Skeletal muscle cell (primary cell): ENCODE data around the gene DDX17.

ENCODE experiments used
- DNase-seq: peaks from one replicate; pipeline ENCODE4 v3.0.0-alpha.2; 2010; ENCODE audit warnings: low read depth
- H3K4me3 ChIP-seq: 2 replicates; pipeline ENCODE4 v1.5.1; 2011; ENCODE audit warnings: low read depth, mild to moderate bottlenecking, control low read depth, low read length, moderate library complexity

The DDX17 gene

DNA sequence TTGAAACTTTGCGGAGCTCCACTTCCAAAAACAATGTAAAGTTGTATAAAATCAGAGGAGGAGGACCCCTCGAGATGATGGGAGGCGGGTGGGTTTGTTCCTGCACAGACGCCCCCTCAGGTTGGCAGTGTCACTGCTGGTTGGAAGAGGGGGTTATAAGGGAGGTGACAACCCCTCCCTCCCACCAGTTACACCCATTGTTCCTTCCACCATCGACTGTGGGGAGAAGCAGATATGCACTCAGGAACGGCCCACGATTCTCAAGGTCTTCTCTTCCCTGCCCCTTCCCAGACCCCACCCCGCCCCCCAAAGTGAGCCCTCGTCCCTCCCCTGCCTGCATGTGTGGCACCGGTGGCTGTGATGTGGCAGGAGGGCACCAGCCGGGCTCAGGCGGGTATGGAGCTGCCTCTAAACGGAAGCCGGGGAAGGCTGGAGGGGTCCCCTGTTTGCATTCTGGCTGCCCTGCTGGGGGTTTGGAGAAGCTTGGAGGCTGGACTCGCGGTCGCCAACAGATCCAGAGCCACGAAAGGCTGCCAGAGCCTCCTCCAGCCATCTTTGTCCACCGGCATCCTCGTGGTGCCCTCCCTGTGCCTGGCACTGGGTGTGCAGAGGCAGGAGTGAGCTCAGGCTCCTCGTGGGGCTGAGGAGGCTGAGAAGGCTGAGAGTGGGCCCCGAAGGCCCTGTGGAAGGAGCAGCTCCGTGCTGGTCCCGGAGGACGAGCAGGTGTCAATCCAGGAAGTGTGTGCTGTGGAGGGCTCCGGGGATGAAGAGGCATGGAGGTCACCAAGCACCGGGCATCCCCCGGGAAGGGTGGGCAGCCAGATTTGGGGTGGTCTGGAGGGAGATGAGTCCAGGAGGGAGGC is 37.4 kb downstream of the DDX17 start:
- H3K4me3 ChIP-seq: peak overlapping the region; percentile 96

DNA sequence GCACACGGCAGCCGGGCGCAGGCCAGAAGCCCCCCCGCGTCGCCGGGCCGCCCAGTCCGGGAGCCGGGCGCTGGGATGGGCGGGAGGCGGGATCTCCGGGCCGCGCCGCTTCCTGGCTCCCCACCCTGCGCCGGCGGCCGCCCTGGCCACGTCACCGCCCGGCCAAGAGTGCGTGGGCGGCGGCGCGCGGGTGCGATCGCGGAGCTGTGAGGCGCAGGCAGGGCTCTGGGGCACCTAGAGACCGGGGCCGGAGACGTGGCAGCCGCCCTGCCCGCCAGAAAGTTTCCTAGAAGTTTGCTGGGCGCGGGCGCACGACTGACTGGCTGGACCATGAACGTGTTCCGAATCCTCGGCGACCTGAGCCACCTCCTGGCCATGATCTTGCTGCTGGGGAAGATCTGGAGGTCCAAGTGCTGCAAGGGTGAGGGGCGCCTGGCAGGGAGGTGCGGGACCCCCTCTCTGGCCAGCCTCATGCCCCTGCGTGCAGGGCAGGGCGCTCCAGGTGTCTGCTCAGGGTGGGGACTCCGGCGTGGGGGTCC is 38.1 kb downstream of the DDX17 start, which contains the start of gene KDELR3:
TSS of gene KDELR3 (plus strand) at position 193 of the 539 bp plus-strand sequence. CDS start at position 331, 138 bp downstream.
- DNase-seq: peak; percentile 40
- H3K4me3 ChIP-seq: peak within 1 kb of the TSS; percentile 96

More for the DNA sequence above, 37.4 kb downstream of the DDX17 start:
- DNase-seq: no peak

DNA sequence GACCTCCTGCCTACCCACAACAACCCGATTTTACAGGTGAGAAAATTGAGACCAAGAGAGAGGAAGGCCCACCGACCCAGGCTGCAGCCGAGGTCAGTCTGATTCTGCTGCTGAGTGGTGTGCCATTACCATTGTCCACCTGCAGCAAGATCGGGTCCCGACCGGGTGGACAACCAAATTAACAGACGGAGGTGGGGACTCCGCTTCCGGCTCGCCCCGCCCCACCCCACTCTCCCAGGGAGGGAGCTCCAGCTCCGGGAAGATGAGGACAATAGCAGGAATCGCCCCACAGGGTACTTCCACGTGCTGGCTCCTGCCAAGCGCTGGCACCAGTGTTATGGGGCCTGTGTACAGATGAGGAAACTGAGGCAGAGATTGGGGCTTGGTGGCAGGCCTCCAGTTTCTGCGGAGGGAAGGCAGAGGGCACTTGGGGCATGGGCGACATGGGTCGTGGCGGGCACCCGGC is 38.6 kb downstream of the DDX17 start:
- DNase-seq: no peak
- peak overlapping the region; percentile 96 for H3K4me3 ChIP-seq

DNA sequence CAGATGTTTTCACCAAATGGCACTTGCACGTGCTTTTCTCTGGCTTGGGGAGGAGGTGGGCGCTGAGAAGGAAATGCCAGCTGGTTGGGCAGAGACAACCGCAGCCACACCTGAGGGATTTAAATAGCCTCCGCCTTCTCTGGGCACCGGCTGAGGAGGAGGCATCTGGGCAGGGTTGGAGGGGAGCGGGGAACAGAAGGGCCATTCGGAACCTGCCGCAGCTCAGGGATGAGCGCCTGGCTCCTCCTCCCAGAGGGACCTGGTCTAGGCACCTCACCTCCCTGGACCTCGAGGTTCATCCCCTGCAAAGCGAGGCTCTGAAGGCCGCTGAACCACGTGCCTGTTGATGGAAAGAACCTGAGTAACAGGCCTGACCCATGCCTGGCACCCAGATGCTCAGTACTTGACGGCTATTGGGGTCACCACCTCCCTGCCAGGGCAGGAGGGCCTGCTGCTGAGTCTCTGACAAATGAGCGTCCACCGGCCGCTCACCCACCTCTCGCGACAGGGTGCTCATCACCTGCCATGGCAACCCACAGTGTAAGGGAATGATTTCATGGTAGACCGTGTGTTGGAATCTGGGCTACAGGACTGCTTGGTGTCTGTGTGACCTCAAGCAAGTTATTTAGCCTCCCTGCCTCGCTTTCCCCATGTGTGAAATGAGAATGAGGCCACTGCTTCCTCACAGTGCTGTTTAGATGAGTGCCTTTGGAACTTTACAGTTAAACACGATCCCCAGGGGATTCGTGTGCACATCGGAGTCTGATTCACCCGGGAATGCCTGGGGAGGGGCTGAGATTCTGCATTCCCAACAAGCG is 40.2 kb downstream of the DDX17 start:
- no peak overlapping the region for H3K4me3 ChIP-seq
- no peak for DNase-seq

DNA sequence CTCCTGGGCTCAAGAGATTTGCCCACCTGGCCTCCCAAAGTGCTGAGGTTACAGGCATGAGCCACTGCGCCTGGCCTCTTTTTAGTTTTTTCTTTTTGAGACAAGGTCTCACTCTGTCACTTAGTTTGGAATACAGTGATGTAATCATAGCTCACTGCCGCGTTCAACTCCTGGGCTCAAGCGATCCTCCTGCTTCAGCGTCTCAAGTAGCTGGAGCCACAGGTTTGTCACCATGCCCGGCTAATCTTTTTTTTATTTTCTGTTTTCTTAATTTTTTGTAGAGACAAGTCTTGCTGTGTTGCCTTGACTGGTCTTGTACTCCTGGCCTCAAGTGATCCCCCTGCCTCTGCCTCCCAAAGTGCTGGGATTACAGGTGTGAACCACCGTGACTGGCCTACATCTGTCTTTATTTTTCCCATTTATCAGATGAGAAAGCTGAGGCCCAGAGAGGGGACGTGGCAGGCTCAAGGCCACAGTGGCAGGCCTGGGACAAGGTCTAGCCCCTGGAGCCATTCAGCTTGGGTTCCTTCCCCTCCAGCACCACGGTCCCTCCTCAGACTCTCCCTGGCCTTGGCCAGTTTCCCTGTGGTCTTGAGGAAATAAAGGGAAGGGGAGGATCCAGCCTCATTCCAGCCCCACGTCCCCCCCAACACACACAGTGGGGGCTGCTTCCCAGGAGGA is 41.0 kb downstream of the DDX17 start:
- H3K4me3 ChIP-seq: no peak overlapping the region
- no peak for DNase-seq

DNA sequence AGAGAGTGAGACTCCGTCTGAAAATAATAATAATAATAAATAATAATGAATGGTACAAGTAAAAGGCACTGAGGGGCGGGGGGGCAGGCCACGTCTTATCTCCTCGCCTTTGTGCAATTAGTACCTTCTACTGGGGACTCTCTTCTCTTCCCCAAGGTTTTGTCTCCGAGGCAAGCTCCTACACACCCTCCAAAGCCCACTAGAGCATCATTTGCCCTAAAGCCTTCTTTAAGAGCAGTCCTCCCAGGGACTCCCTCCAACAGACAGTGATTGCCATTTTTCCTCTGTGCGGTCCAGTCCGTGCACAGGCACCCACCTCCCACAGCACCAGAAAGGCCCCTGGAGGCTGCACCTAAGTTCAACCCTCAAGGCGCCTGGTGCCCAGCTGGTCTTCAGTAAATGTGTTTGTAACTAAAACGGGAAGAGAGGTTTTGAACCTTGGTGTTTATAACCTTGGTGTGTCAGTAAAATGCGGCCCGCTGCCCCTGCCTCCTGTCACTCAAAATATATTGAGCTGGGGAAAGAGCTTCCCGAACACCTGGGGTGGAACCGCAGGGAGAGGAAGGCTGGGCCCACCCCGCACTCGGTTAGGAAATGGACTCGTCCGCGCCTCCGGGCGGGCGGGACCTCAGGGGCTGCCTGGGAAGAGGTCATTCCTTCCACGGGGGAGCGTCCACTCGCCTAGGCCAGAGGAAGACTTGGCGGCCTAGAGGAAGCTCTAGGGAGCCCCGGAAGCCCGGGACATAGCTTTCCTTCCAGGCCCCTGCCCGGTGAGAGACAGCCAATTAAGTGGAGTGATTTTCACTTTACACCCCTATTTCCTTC is 42.9 kb downstream of the DDX17 start:
- DNase-seq: no peak
- H3K4me3 ChIP-seq: no peak overlapping the region

DNA sequence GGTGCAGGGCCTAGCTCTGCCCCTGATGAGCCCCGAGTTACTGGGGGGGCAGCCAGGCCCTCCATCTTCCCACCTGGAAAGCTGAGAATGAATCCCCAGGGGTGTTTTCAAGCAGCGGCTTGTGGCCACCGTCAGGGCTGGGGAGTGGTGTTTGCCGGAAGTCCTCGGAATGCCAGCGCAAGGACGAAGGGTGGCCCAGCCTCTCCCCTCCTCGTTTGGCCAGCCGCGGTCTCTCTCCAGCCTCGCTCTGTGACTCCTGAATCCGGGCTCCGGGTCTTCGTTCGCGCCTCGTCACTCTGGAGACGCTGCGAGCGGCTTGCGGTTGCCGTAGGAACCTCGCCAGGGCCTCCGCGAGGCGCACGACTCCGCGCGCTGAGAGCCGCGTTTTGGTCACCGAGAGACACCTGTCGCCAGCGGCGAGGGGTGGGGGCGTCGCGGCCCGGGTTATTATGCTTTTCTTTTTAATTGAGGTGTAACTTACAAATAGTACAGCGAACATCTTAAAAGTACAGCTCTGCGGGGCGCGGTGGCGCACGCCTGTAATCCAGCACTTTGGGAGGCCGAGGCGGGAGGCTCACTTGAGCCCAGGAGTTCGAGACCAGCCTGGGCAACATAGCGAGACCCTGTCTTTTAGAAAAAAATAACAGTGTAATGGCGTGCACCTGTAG is 44.6 kb downstream of the DDX17 start:
- peak; percentile 61 for DNase-seq
- H3K4me3 ChIP-seq: peak overlapping the region; percentile 1

DNA sequence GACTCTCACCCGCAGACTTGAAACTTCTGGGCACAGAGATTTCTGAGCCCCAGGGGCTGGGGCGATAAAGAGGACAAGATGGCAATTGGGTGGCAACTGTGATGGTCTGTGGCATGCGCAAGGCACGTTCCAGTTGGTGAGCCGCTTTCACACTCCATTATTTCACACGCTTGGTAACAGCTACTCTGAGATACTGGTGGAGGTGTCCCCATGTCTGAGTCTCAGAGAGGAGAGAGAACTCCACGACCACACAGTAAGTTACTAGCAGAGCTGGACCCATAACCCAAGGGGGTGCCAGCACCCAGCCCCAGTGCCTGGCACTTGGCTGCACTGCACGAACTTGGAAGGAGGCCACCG is 45.1 kb downstream of the DDX17 start:
- H3K4me3 ChIP-seq: peak overlapping the region; percentile 1
- DNase-seq: no peak

DNA sequence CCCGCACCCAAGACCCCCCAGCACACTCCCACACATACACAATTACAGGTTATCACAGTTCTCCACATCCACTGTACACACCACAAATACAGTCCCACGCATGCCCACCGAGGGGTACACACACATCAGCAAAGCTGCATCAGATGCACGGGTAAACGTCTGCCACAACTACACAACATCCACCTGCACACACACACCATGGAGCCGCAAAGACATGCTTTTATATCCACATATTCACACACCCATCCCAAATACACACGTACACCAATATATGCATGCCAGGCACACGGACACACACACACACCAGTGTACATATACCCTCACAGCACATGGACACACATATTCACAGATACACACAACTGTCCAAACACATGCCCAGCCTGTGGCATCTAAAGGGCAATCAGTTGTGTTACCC is 45.7 kb downstream of the DDX17 start:
- no peak overlapping the region for H3K4me3 ChIP-seq
- DNase-seq: no peak

DNA sequence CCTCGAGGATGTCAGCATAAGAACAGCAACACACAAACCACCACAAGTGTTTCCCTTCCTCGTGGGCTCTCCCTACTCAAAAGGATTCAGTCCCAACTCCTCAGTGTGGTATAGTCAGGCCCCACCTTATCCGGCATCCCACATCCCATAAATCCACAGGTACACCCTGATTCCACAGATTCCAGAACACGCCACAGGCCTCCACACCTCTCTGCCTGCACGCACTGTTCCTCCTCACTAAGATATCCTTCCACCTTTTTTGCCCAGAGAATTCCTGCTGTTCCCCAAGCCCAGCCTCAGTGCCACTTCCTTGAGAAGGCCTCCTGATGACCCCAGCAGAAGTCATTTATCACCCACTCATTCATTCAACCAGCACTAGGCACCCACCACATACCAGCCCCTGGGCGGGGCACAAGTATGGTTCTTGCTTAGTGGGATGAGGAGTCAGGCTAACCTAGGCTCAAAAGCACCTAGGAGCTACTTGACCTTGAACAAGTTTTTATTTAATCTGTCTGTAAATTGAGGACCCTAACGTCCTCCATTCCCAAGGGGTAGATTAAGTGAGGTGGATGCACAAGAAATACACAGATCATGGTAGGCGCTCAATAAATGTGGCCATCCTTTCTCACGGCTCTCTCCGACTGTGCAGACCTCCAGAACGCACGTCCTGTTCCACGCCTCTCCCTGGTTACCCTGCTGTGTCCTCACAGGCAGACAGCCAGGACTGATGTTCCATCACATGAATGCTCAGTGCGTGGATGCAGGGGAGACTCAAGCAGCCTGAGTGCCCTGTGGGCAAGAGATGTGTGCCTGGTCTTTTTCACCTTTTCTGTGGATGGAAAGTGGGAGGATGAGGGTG is 49.0 kb downstream of the DDX17 start:
- DNase-seq: no peak
- no peak overlapping the region for H3K4me3 ChIP-seq

DNA sequence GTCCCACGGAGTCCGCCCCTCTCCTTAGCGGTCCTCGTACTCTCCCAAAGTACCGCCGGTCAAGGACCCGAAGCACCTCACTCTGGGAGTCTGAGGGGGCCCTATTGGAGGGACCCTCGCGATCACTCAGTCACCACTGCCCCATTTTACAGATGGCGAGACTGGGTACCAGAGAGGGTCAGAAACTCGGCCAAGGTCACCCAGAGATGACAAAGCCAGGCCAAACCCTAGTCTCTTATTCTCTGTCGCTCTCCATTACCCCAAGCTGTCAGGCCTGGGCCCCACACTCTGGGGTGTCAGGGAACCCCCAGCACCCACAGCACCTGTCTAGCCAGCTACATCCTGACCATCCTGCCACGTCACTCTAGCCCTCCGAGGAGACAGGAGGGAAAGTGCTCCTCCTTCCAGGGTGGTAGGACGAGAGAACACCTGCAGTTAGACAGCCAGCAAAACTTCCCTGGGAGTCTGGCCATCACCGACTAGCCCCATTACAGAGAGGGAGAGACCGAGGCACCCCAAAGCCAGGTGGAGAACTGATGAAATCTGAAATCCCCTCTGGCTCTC is 49.8 kb downstream of the DDX17 start:
- DNase-seq: no peak
- no peak overlapping the region for H3K4me3 ChIP-seq

DNA sequence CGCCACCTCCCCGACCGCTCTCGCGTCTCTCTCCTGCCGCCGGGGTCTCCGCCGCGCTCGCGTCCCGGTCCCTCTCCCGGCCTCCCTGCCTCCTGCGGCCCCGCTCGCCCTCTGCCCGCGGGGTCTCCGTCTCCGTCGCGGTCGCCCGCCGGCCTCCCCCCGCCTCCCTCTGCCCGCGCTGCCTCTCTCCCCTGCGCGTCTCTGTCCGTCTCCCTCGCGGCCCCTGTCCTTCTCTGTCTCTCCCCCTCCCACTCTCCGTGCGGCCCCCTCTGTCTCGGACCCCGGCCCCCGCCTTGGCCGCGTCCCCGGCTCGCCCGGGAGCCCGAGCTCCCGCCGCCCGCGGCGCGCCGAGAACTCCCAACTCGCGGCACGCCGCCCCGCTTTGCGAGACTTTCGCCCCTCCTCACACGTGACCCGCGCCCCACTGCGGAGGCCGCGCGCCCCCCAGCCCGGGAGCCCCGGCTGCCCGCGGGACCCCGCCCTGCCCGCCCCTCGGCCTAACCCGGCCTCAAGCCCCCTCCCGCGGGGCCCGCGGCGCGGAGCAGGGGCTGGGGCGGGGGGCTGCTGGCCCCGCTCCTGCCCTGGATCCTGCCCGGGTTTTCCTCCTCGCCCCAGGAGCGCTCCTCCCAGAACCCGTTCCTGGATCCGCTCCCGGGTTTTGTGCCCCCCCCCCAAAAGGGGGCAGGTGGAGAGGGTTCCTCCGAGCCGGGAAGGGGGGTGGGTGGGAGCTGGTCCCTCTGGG is 50.4 kb downstream of the DDX17 start:
- no peak for DNase-seq
- H3K4me3 ChIP-seq: peak overlapping the region; percentile 39

DNA sequence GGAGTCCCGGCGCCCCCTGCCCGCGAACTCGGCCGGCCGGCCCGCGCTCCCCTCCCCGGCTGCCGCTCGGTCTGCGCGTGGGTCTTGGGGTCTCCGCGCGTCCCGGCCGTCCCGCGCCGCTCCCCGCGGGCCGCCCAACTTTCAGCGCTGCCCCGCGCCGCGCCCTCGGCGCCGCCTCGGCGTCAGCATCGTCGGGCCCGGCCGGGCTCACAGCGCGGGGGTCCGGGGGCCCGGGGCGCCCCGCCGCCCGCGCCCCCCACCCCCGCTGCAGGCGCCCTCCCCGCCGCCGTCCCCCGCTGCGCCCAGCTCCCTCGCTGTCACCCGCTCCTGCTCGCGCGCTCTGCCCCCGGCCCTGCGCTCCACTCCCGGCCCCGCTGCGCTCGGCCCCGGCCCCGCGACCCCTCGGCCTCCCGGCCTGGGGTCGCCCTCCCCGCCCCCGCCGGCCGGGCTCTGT is 51.0 kb downstream of the DDX17 start, which contains the start of gene KCNJ4:
TSS of gene KCNJ4 (minus strand) at position 124 of the 454 bp plus-strand sequence. CDS start 27,067 bp downstream, outside the sequence.
- H3K4me3 ChIP-seq: peak within 1 kb of the TSS; percentile 39
- DNase-seq: no peak

DNA sequence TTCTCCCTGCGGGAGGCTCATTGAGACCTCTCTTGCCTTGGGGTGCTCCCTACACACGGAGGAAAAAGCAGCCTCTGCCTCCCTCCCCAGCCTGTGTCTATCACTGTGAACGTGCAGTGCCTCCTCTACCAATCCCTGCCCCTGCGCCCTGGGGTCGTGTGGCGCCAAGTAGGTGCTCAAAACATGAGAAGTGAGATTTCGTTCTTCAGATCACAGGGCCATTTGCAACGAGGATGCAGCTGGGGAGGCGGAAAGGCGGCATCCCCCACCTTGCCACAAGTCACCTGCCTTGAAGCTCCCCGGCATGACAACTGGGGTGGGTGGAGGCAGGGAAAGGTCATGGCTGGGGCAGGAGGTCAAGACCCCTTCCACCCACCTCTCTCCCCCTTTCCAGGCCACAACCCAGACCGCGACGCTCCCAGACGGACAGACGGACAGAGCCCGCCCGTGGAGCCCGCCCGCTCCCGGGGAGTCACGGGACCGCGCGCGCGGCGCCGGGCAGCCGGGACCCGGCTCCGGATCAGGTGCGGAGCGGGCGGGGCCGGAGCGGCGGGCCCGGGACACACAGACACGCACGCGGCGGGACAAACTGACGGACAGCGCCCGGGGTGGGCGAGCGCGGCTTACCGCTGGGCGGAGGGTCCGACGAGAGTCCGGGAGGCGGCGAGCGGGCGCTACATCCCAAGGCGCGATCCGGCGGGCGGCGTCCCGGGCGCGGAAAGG is 51.6 kb downstream of the DDX17 start:
- DNase-seq: no peak
- peak overlapping the region; percentile 13 for H3K4me3 ChIP-seq

DNA sequence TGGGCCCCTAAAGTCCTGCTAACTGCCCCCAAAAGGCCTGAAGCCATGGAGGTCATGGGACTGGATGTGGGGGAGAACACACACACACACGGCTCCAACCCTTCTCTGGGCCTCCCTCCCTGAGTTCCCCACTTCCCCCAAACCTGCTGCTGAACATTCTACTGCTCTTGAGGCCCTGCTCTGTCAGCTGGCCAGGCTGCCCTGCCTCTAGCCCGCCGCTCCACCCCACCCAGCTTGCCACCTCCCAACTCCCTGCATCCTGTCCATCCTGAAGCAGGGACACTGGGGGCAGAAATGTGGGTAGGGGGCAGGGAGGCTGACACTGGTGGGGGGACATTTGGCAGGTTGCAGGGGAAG is 52.1 kb downstream of the DDX17 start:
- H3K4me3 ChIP-seq: no peak overlapping the region
- DNase-seq: no peak
